Astrocyte of the spinal cord (primary cell): ENCODE data around the gene RDH13.
"Not testable (repeated sequence)": the region's sequence is repeated elsewhere in the genome, so short reads cannot be mapped to it uniquely, and the experiment has no call there.

ENCODE experiments used
- DNase-seq: peaks from one replicate; pipeline ENCODE4 v3.0.0; 2011; ENCODE audit warnings: low read depth, low spot score
- H3K4me3 ChIP-seq: 2 replicates; pipeline ENCODE4 v1.5.1; 2011; ENCODE audit warnings: low read depth, mild to moderate bottlenecking, low read length, moderate library complexity
- in situ Hi-C: cut with HindIII; loops from 2 replicates; pipeline ENCODE4 v1.10.0; 2017; ENCODE audit warnings: low sequenced_read_pairs
- TF ChIP-seq, protein P1 (sequence below): IDR thresholded peaks from 2 replicates; pipeline ENCODE4 v1.5.1; 2012; ENCODE audit warnings: low read depth, mild to moderate bottlenecking, low read length, inconsistent platforms

The RDH13 gene

DNA sequence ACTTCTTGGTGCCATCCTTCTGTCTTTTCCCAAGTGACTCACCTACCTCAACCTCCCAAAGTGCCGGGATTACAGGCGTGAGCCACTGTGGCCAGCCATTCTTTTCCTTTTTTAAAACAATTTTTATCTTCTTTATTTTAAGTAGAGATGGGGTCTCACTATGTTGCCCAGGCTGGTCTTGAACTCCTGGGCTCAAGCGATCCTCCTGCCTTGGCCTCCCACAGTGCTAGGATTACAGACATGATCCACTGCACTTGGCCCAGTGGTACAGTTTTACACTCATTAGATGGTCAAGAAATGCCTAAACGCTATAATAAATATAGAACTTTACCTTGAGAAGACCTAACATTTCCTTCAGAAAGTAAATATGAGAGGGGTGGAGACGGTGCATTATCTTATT, 49.4 kb downstream of the RDH13 start:
- H3K4me3 ChIP-seq = no peak overlapping the region
- in situ Hi-C loops = no loop called here
- no peak for DNase-seq
- TF ChIP-seq, protein P1, sequence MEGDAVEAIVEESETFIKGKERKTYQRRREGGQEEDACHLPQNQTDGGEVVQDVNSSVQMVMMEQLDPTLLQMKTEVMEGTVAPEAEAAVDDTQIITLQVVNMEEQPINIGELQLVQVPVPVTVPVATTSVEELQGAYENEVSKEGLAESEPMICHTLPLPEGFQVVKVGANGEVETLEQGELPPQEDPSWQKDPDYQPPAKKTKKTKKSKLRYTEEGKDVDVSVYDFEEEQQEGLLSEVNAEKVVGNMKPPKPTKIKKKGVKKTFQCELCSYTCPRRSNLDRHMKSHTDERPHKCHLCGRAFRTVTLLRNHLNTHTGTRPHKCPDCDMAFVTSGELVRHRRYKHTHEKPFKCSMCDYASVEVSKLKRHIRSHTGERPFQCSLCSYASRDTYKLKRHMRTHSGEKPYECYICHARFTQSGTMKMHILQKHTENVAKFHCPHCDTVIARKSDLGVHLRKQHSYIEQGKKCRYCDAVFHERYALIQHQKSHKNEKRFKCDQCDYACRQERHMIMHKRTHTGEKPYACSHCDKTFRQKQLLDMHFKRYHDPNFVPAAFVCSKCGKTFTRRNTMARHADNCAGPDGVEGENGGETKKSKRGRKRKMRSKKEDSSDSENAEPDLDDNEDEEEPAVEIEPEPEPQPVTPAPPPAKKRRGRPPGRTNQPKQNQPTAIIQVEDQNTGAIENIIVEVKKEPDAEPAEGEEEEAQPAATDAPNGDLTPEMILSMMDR = no peak

DNA sequence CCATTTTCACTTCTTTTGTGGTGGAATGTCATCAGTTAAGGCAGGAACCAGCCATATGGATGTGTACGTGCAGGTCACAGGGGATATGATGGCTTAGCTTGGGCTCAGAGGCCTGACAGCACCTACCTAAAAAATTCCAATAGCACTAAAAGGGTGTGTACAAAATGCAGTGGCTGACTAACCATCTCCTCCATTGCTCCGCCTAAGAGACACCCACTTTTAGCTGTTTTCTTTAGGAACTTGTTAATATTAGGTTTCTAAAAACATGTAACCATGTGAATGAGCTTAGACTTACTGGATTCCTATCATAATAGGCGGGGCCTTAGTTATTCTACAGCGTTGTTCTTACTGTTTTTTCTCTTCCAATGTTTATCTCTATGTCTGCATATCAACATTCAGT, 50.6 kb downstream of the RDH13 start:
- in situ Hi-C loops = no loop called here
- TF ChIP-seq, protein P1 = no peak
- no peak overlapping the region for H3K4me3 ChIP-seq
- DNase-seq = no peak

DNA sequence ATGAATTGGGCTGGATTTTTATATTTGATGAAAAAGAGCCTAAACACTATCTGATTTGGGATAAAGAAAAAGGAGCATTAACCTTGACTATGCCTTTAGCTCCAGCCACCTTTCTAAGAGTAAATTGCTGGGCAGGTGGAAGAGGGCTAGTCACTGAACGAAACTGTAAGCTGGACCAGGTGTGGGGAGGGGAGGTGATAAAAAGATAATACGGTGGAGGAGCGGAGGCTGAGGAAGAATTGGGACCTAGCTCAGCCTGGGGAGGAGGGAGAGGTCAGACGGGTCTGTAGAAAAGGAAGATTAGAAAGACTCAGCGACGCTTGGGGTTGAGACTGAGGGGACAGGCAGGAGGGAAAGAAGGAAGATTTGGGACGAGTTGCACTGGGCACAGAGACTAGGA, 52.4 kb downstream of the RDH13 start:
- DNase-seq, H3K4me3 ChIP-seq, in situ Hi-C loops: not testable (repeated sequence)

DNA sequence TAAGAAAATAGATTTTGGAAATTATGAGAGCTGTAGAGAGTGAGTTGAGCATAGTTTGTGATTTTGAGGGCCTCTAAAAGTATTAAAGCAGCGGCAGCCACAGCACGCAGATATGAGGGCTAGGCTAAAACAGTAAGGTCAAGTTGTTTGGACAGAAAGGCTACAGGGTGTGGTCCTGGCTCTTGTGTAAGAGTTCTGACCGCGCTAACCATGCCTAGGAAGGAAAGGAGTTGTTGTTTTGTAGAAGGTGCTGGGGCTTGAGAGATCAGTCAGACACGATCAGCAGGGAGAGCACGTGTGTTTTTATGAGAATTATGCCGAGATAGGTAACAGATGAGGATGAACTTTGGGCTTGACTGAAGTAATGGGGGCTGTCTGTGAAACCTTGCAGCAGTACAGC, 54.2 kb downstream of the RDH13 start:
- H3K4me3 ChIP-seq, DNase-seq, in situ Hi-C loops: not testable (repeated sequence)

DNA sequence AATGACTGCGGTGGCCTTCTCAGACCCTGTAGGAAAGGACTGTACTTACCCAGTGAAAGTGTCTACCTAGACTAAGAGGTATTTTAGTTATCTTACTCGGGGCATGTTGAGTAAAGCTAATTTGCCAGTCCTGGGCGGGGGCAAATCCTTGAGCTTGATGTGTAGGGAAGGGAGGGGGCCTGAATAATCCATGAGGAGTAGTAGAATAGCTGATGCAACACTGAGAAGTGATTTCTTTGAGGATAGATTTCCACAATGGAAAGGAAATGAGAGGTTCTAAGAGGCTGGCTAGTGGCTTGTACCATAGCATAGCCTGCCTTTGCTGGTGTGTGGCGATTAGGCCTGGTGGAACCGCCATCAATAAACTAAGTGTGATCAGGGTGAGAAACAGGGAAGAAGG, 54.8 kb downstream of the RDH13 start:
- DNase-seq, H3K4me3 ChIP-seq, in situ Hi-C loops: not testable (repeated sequence)

DNA sequence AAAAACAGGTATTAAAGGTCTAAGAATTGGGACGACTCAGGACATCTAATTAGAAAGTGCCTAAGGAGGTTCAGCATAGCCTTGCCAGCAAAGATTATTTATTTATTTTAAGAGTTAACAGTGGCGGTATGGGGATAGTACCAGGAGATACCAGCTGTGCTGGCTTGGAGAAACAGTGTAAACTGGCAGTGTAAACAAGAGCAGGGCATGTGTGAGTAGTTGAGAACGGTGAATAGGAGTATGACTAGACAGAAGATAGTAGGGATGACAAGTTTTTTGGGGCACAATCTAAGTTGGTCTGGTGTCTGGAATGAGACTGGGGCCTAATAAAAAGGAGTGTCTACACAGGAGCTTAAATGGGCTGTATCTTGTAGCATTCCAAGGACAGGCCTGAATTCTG, 55.4 kb downstream of the RDH13 start:
- DNase-seq, H3K4me3 ChIP-seq, in situ Hi-C loops: not testable (repeated sequence)

DNA sequence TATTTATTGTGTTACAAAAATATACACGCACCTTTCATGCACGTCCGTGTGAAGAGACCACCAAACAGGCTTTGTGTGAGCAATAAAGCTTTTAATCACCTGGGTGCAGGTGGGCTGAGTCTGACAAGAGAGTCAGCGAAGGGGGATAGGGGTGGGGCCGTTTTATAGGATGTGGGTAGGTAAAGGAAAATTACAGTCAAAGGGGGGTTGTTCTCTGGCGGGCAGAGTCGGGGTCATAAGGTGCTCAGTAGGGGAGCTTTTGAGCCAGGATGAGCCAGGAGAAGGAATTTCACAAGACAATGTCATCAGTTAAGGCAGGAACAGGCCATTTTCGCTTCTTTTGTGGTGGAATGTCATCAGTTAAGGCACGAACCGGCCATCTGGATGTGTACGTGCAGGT, 56.2 kb downstream of the RDH13 start:
- H3K4me3 ChIP-seq = peak overlapping the region; percentile 42
- DNase-seq, in situ Hi-C loops: not testable (repeated sequence)

DNA sequence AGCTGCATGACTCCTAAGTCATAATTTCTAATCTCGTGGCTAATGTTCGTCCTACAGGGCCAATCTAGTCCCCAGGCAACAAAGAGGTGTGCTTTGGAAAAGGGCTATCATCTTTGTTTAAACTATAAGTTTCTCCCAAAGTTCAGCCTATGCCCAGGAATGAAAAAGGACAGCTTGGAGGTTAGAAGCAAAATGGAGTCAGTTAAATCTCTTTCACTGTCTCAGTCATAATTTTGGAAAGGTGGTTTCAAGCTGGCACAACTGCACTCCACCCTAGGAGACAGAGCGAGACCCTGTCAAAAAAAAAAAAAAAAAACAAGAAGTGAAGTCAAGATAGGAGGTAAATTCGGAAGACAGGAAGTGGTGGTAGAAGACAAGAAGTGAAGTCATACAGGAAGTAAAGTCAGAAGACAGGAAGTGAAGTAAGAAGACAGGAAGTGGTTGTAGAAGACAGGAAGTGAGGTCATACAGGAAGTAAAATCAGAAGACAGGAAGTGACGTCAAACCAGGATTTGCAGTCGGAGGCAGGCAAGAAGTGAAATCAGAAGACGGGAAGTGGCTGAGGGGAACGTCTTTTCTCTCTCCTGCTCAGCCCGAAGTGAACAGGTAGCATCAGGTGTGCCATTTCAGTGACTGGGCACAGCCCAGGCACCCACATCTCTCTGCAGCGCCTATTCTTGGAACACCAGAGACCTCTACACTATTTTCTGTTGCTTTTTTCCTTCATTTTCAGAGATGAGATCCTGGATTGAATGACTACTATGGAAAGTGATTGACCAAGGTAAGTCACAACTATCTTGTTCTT, 57.1 kb downstream of the RDH13 start:
- in situ Hi-C loops = no loop called here
- H3K4me3 ChIP-seq = peak overlapping the region; percentile 42

DNA sequence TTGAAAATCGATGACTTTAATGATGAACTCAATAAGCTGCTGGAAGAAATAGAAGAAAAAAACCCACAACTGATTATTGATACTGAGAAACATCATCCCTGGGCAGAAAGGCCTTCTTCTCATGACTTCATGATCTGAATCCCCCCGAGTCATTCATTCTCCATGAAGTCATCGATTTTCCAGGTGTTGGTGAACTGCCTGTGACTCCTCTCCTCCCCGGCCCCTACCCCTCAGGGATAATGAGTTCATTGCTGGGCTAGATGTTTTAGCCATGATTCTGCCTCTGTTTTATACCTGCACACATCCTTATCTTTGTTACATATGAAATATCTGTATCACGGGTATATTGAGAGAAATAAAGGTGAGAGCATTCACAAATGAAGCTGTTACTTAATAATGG, 62.2 kb downstream of the RDH13 start:
- in situ Hi-C loops = no loop called here

More for the DNA sequence above, 57.1 kb downstream of the RDH13 start:
- TF ChIP-seq, protein P1 = no peak
- peak; percentile 48 for DNase-seq

DNA sequence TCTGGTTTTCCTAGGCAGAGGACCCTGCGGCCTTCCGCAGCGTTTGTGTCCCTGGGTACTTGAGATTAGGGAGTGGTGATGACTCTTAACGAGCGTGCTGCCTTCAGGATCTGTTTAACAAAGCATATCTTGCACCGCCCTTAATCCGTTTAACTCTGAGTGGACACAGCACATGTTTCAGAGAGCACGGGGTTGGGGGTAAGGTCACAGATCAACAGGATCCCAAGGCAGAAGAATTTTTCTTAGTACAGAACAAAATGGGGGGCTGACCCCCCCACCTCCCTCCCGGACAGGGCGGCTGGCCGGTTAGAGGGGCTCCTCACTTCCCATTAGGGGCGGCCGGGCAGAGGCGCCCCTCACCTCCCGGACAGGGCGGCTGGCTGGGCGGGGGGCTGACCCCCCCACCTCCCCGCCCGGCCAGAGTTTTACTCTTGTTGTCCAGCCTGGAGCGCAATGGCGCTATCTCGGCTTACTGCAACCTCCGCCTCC, 64.2 kb downstream of the RDH13 start:
- DNase-seq, in situ Hi-C loops, H3K4me3 ChIP-seq: not testable (repeated sequence)

More for the DNA sequence above, 62.2 kb downstream of the RDH13 start:
- TF ChIP-seq, protein P1 = no peak
- DNase-seq = no peak
- no peak overlapping the region for H3K4me3 ChIP-seq
